Activated naive CD8-positive, alpha-beta T cell (primary cell): ENCODE measurements around the gene DMRT1.
A peak's percentile ranks its signal among the peaks of the same experiment; 100 is the strongest.
"Not testable (repeated sequence)": the region's sequence is repeated elsewhere in the genome, so short reads cannot be mapped to it uniquely, and the experiment has no call there.

Source experiments
- H3K27ac Mint-ChIP-seq: one replicate; pipeline ENCODE4 v1.8.0; 2021; ENCODE audit warnings: mixed read lengths
- H3K27me3 Mint-ChIP-seq: one replicate; pipeline ENCODE4 v1.8.0; 2021; ENCODE audit warnings: mixed read lengths
- H3K36me3 Mint-ChIP-seq: one replicate; pipeline ENCODE4 v1.8.0; 2021; ENCODE audit warnings: mixed read lengths
- H3K4me1 Mint-ChIP-seq: one replicate; pipeline ENCODE4 v1.8.0; 2021; ENCODE audit warnings: low read depth, mixed read lengths
- H3K4me3 Mint-ChIP-seq: one replicate; pipeline ENCODE4 v1.8.0; 2021; ENCODE audit warnings: mild to moderate bottlenecking, mixed read lengths
- H3K9me3 Mint-ChIP-seq: one replicate; pipeline ENCODE4 v1.8.0; 2021; ENCODE audit warnings: low read depth, mixed read lengths

Gene DMRT1

GRCh38 chr9:842635-843426 is 1.3 kb downstream of the DMRT1 start:
- H3K4me1 Mint-ChIP-seq = peaks cover 13% of the 10 kb centered on the region
- peaks cover 27% of the 10 kb centered on the region for H3K27me3 Mint-ChIP-seq
- H3K27ac Mint-ChIP-seq = no peak overlapping the region
- no peak overlapping the region for H3K4me3 Mint-ChIP-seq
- H3K9me3 Mint-ChIP-seq = no peaks in the 10 kb centered on the region
- H3K36me3 Mint-ChIP-seq = no peaks in the 10 kb centered on the region

GRCh38 chr9:843427-843785 is 1.9 kb downstream of the DMRT1 start:
- no peaks in the 10 kb centered on the region for H3K9me3 Mint-ChIP-seq
- no peak overlapping the region for H3K27ac Mint-ChIP-seq
- H3K4me3 Mint-ChIP-seq = peak overlapping the region; percentile 47
- no peaks in the 10 kb centered on the region for H3K36me3 Mint-ChIP-seq
- peaks cover 13% of the 10 kb centered on the region for H3K4me1 Mint-ChIP-seq
- peaks cover 27% of the 10 kb centered on the region for H3K27me3 Mint-ChIP-seq

- Mint-ChIP-seq H3K27ac (no peak overlapping the region), H3K4me3 (no peak overlapping the region), H3K27me3 (peaks cover 27% of the 10 kb centered on the region), H3K36me3 (no peaks in the 10 kb centered on the region), H3K4me1 (peaks cover 6% of the 10 kb centered on the region), H3K9me3 (no peaks in the 10 kb centered on the region)
Observed at GRCh38 chr9:846852-847251, 5.4 kb downstream of the DMRT1 start.

GRCh38 chr9:847505-847904 is 6.0 kb downstream of the DMRT1 start:
- no peaks in the 10 kb centered on the region for H3K9me3 Mint-ChIP-seq
- peaks cover 27% of the 10 kb centered on the region for H3K27me3 Mint-ChIP-seq

GRCh38 chr9:849431-849830 is 7.9 kb downstream of the DMRT1 start:
- Mint-ChIP-seq H3K9me3 (no peaks in the 10 kb centered on the region), H3K27me3 (peaks cover 21% of the 10 kb centered on the region), H3K4me3 (no peak overlapping the region), H3K27ac (no peak overlapping the region), H3K4me1 (no peaks in the 10 kb centered on the region), H3K36me3 (no peaks in the 10 kb centered on the region)

More at GRCh38 chr9:847505-847904, 6.0 kb downstream of the DMRT1 start:
- no peak overlapping the region for H3K27ac Mint-ChIP-seq
- no peak overlapping the region for H3K4me3 Mint-ChIP-seq
- H3K36me3 Mint-ChIP-seq = no peaks in the 10 kb centered on the region
- H3K4me1 Mint-ChIP-seq = peaks cover 6% of the 10 kb centered on the region

- H3K27ac Mint-ChIP-seq = no peak overlapping the region
- no peaks in the 10 kb centered on the region for H3K9me3 Mint-ChIP-seq
- H3K4me3 Mint-ChIP-seq = no peak overlapping the region
Observed at GRCh38 chr9:852539-852938, 11.0 kb downstream of the DMRT1 start.

GRCh38 chr9:859251-859650 is 17.8 kb downstream of the DMRT1 start:
- Mint-ChIP-seq H3K27me3 (peaks cover 26% of the 10 kb centered on the region), H3K4me3 (no peak overlapping the region), H3K4me1 (no peaks in the 10 kb centered on the region), H3K9me3 (no peaks in the 10 kb centered on the region), H3K27ac (no peak overlapping the region), H3K36me3 (no peaks in the 10 kb centered on the region)

More at GRCh38 chr9:852539-852938, 11.0 kb downstream of the DMRT1 start:
- Mint-ChIP-seq H3K36me3 (no peaks in the 10 kb centered on the region), H3K4me1 (no peaks in the 10 kb centered on the region), H3K27me3 (peaks cover 16% of the 10 kb centered on the region)

- peaks cover 26% of the 10 kb centered on the region for H3K27me3 Mint-ChIP-seq
- no peaks in the 10 kb centered on the region for H3K4me1 Mint-ChIP-seq
- no peak overlapping the region for H3K27ac Mint-ChIP-seq
- H3K36me3 Mint-ChIP-seq = no peaks in the 10 kb centered on the region
- H3K4me3 Mint-ChIP-seq = no peak overlapping the region
- H3K9me3 Mint-ChIP-seq = no peaks in the 10 kb centered on the region
Observed at GRCh38 chr9:860706-861105, 19.2 kb downstream of the DMRT1 start.

- H3K27me3 Mint-ChIP-seq = peaks cover 25% of the 10 kb centered on the region
- H3K36me3 Mint-ChIP-seq = not testable (repeated sequence)
Observed at GRCh38 chr9:861525-861924, 20.0 kb downstream of the DMRT1 start.

GRCh38 chr9:875119-875962 is 33.8 kb downstream of the DMRT1 start:
- Mint-ChIP-seq H3K4me1 (no peaks in the 10 kb centered on the region), H3K27ac (no peak overlapping the region), H3K27me3 (peaks cover 2% of the 10 kb centered on the region), H3K36me3 (no peaks in the 10 kb centered on the region), H3K9me3 (no peaks in the 10 kb centered on the region), H3K4me3 (no peak overlapping the region)

More at GRCh38 chr9:861525-861924, 20.0 kb downstream of the DMRT1 start:
- not testable (repeated sequence) for H3K9me3 Mint-ChIP-seq, H3K4me3 Mint-ChIP-seq, H3K4me1 Mint-ChIP-seq, H3K27ac Mint-ChIP-seq

- H3K4me3 Mint-ChIP-seq = no peak overlapping the region
- H3K27me3 Mint-ChIP-seq = peaks cover 2% of the 10 kb centered on the region
- H3K9me3 Mint-ChIP-seq = no peaks in the 10 kb centered on the region
- H3K27ac Mint-ChIP-seq = no peak overlapping the region
- peaks cover 8% of the 10 kb centered on the region for H3K4me1 Mint-ChIP-seq
- H3K36me3 Mint-ChIP-seq = no peaks in the 10 kb centered on the region
Observed at GRCh38 chr9:876425-876824, 34.9 kb downstream of the DMRT1 start.

- Mint-ChIP-seq H3K9me3 (no peaks in the 10 kb centered on the region), H3K4me3 (no peak overlapping the region), H3K27ac (no peak overlapping the region), H3K27me3 (peaks cover 6% of the 10 kb centered on the region), H3K36me3 (no peaks in the 10 kb centered on the region), H3K4me1 (peaks cover 8% of the 10 kb centered on the region)
Observed at GRCh38 chr9:878239-878638, 36.7 kb downstream of the DMRT1 start.

- no peak overlapping the region for H3K4me3 Mint-ChIP-seq
- peaks cover 8% of the 10 kb centered on the region for H3K4me1 Mint-ChIP-seq
- H3K27me3 Mint-ChIP-seq = peaks cover 11% of the 10 kb centered on the region
- no peak overlapping the region for H3K27ac Mint-ChIP-seq
- H3K9me3 Mint-ChIP-seq = no peaks in the 10 kb centered on the region
- no peaks in the 10 kb centered on the region for H3K36me3 Mint-ChIP-seq
Observed at GRCh38 chr9:880725-881124, 39.2 kb downstream of the DMRT1 start.

- Mint-ChIP-seq H3K4me3 (no peak overlapping the region), H3K36me3 (no peaks in the 10 kb centered on the region), H3K27me3 (peaks cover 11% of the 10 kb centered on the region), H3K9me3 (no peaks in the 10 kb centered on the region), H3K27ac (no peak overlapping the region), H3K4me1 (peaks cover 8% of the 10 kb centered on the region)
Observed at GRCh38 chr9:882416-882924, 41.0 kb downstream of the DMRT1 start.

- H3K27me3 Mint-ChIP-seq = peaks cover 11% of the 10 kb centered on the region
- no peak overlapping the region for H3K4me3 Mint-ChIP-seq
- no peaks in the 10 kb centered on the region for H3K9me3 Mint-ChIP-seq
- H3K4me1 Mint-ChIP-seq = peaks cover 8% of the 10 kb centered on the region
- H3K27ac Mint-ChIP-seq = no peak overlapping the region
- no peaks in the 10 kb centered on the region for H3K36me3 Mint-ChIP-seq
Observed at GRCh38 chr9:883011-883410, 41.5 kb downstream of the DMRT1 start.
